Sciatic nerve (tissue), 2 donors: ENCODE results near the gene TTI1. TPM values are rescaled to one million over a fixed set of nuclear protein-coding genes. Genes with fewer than 3 reads are reported as not detected.

Source experiments
- ATAC-seq: fragments of 200-7000 bp; cut with Tn5 transposase; one replicate; pipeline ENCODE4 v1.9.1; 2020; ENCODE audit warnings: mild to moderate bottlenecking, moderate library complexity
- DNase-seq: peaks from one replicate; pipeline ENCODE4 v3.0.0-alpha.2; 2020; ENCODE audit warnings: low spot score
- intact Hi-C: fragments of 100-400 bp; cut with DNase I; formaldehyde crosslinking; loops from one replicate; pipeline ENCODE4 v1.14.2; 2022
- total RNA-seq: library from RNA; stranded (reverse); fragmentation: NEBNext Ultra II Directional; extraction: Animal tissue kit (Norgen Biotek cat#: 25700); gene quantifications from one replicate; pipeline ENCODE4 v1.2.1, GENCODE V29; 2021
- donor health status: DM: no; HTN: no; CAD: no.
- donor health status: DM: no; HTN: no; CAD: no.

The TTI1 gene
- total RNA-seq, 1 donor from 2014 or later = 15.2 TPM

DNA sequence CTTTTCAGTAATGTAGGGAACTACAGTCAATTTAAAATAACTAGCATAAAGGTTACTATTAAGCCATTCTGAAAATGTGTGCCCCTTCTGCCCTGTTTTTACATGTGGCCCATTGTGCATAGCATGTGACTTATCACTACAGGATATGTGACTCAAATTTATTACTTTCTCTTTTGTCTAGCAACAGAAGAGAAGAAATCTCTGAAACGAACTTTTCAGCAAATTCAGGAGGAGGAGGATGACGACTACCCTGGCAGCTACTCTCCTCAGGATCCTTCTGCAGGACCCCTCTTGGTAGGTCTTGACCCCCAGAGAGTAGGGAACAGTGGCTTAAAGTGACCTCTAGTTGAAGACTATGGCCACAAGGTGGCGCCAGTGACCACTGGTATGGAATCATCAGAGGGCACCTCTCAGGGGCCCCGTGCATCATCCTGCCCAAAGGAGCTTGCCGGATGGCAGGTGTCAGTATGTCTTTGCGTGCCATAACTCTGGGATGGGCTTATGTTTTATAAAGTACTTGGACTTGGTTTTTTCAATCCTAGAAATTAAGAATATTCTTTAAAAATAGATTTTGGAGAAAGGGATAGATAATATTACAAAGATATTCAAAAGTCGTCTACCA lies 24.2 kb upstream of the TTI1 start:
- DNase-seq = peak; percentile 93
- ATAC-seq = peak; percentile 92
- intact Hi-C loops = loop anchor here (5.0 kb wide), 1 partner anchor 255 kb away; no protein-coding TSS in a partner anchor

DNA sequence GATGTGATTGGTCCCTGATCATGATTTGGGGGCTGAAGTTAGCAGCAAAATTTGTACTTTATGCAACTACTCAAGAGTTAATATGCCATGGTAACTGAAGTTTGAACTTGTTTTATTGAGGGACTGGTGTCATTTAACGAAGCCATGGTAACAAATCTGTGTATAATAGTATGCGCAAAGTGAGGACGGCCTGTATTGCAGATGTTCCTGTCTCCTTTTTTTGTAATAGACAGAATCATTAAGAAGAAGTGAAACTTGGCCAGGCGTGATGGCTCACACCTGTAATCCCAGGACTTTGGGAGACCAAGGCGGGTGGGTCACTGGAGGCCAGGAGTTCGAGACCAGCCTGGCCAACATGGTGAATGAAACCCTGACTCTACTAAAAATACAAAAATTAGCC lies 22.6 kb upstream of the TTI1 start:
- intact Hi-C loops = loop anchor here (5.0 kb wide), 1 partner anchor 256 kb away; no protein-coding TSS in a partner anchor
- ATAC-seq (no peak), DNase-seq (no peak)

GRCh38 chr20:38055294-38055693 lies 22.0 kb upstream of the TTI1 start:
- DNase-seq (no peak), ATAC-seq (no peak)
- intact Hi-C loops = loop anchor here (5.0 kb wide), 1 partner anchor 257 kb away; no protein-coding TSS in a partner anchor

DNA sequence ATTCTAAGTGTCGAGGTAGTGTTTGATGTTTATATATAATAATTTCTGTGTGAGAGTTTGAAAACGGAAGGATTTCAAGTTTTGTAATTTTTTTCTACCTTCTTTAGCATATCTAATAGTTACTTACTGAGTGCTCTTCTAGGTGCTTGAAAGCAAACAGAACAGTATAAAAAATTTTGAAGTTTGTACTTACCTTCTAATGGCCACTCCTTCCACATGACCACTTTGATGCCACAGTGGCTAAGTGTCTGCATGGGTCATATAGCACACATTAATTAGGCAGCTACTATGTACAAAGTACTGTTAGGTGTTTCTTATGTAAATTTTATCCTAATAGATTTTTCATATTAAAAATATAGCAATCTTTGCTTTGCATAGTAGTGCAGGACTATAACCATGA lies 21.4 kb upstream of the TTI1 start:
- intact Hi-C loops = loop anchor here (5.0 kb wide), 1 partner anchor 258 kb away; no protein-coding TSS in a partner anchor
- DNase-seq (no peak), ATAC-seq (no peak)

GRCh38 chr20:38052870-38053269 lies 19.6 kb upstream of the TTI1 start:
- intact Hi-C loops = no loop called here
- no peak for DNase-seq
- ATAC-seq = no peak

DNA sequence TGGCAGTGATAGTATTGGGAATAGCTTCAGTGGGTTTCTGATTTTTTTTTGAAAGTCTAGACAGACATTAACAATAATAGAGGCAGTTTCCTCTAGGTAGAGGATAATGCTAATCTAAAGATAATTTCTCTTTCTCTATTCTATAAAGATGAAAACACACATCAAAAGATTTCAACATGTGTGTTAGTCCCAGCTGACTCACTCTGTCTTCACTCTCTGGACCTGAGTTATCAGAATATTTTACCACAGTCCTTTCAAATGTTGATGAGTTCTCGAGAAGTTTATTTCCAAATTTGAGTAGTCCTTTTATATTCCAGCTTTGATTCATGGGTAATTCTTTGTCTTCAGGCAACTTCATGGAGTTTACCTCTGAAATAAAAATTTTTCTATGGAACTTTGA lies 17.4 kb upstream of the TTI1 start:
- ATAC-seq (no peak), DNase-seq (no peak)
- intact Hi-C loops = no loop called here

- intact Hi-C loops = no loop called here
- DNase-seq = no peak
- no peak for ATAC-seq
These were observed 16.5 kb upstream of the TTI1 start for GRCh38 chr20:38049800-38050199.

DNA sequence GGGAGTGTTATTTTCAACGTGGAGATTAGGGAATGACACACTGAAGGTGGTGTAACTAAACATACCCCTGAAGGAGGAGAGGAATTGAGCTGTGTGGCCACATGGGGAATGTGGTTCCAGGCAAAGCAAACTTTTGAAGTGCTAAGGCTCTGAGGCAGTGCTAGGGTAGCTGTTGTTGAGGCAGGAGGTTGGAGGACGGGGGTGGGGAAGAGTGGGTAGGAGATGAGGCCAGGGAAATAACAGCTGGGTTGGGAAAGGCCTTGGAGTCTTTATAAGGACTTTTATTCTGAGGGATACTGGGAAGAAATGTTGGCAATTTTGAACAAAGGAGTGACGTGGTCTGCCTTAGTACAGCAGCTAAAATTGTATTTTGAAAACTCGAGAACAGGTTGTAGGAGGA lies 13.3 kb upstream of the TTI1 start:
- DNase-seq = no peak
- intact Hi-C loops = no loop called here
- peak; percentile 71 for ATAC-seq

DNA sequence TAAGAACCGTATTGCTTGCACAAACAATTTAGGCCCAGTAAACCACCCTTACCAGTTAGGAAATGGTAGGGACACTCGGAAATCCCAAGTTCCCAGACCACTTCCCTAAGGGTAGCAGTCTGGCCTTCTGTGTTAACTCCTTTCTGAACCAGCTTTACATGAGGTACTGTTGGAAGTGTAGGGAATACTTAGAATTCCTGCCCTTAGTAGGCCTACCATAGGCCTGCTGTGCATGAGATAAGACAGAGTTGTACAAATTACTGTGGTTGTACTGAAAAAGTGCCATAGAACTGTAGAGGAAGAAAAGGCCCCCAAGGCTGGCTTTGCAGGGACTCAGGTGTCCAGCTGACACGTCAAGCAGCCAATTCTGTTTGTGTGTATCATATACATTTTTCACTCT lies 11.4 kb upstream of the TTI1 start:
- ATAC-seq (no peak), DNase-seq (no peak)
- intact Hi-C loops = no loop called here

GRCh38 chr20:38043512-38044300 lies 10.4 kb upstream of the TTI1 start:
- ATAC-seq (no peak), DNase-seq (no peak)
- intact Hi-C loops = no loop called here

DNA sequence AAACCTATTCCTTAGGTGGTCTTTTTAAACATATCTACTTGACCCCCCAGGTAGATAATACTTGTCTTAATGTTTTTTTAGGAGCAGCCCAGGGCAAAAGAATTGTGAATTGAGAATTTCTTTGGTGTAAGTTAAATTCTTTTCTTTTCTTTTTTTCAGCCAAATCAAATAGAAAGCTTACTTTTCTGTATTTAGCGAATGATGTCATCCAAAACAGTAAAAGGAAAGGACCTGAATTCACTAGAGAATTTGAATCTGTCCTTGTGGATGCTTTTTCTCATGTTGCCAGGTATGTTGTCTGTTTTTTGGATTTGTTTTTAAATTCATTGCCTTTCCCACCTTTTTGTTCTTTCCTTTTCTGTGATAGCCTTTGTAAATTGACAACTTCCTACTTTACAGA lies 7.0 kb upstream of the TTI1 start:
- no peak for ATAC-seq
- DNase-seq = no peak
- intact Hi-C loops = no loop called here

DNA sequence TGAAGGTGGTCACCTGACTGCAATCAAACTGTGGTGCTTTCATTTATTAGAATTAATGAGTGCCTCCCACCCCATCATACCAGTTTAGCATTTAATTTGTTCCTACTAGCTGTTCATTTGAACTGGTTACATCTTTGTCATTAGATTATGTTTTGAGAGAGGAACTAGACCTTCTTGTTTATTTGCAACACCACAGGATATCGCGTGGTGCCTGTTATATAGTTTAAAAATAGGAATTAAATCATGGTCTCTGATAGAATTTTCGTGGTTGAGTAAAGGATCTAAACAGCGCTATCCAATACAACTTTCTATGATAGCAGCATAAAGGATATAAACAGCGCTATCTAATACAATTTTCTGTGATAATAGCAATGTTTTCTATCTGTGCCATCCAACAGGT lies 3.1 kb upstream of the TTI1 start:
- DNase-seq = no peak
- intact Hi-C loops = no loop called here
- no peak for ATAC-seq

- intact Hi-C loops = no loop called here
- no peak for DNase-seq
- ATAC-seq = no peak
These were observed 1.7 kb upstream of the TTI1 start for GRCh38 chr20:38034961-38035360.

DNA sequence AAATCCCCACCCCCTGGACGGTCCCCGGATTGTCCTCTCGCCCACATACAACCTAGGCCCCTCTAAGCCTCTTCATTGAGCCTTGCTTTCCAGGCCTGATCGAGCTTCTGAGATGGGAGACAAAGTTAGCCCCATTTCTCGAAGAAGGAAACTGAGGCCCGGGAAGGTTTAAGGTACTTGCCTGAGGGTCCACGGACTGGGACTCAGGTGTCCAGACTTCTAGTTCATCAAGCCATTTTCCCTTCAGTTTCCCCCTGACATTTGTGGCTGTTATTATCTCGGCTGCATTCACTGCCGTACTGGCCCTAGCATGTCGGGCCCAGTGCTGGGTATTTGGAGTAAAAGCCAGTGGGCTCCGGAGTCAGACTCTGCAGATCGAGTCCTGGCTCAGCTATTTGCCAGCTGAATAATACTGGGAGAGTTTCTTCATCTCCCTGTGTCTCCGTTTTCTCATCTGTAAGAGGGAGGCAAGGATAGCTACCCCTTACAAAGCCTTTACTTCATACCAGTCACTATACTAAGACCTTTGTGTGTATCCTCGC lies 923 bp upstream of the TTI1 start:
- intact Hi-C loops = no loop called here
- DNase-seq (no peak), ATAC-seq (peak; percentile 20)

DNA sequence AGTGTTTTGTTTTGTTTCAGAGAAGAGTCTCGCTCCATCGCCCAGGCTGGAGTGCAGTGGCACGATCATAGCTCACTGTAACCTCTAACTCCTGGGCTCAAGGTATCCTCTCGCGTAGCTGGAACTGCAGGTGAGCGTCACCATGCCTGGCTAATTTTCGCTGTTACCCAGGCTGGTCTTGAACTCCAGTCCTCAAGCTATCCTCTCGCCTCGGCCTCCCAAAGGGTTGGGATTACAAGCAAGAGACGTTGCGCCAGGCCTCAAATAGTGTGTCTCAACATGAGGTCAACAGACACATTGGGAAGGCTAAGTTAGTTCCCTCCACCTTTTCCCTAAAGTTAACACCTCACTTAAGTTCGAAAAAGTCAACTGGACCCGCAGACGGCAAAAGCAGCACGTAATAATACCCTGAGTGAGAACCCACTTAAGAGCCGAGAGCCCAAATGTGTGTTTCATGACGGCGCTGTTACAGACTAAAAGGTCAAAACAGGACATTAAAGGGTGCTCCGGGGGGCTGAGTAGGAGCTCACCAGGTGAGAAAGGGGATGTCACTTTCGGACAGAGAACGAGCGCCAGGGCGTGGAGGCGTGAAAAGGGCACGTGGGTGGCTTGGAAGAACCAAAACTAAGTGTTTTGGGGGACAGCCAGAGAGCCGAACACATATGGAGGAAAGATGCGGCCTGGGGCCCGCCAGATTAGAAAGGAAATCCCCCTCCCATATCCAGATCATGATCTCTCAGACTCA lies 499 bp downstream of the TTI1 start:
- intact Hi-C loops = no loop called here
- DNase-seq (no peak), ATAC-seq (peak; percentile 61)

- intact Hi-C loops = no loop called here
- DNase-seq (no peak), ATAC-seq (no peak)
These were observed 1.3 kb downstream of the TTI1 start for GRCh38 chr20:38031957-38032356.

- no peak for ATAC-seq
- intact Hi-C loops = no loop called here
- DNase-seq = no peak
These were observed 3.8 kb downstream of the TTI1 start for GRCh38 chr20:38029453-38029852.

DNA sequence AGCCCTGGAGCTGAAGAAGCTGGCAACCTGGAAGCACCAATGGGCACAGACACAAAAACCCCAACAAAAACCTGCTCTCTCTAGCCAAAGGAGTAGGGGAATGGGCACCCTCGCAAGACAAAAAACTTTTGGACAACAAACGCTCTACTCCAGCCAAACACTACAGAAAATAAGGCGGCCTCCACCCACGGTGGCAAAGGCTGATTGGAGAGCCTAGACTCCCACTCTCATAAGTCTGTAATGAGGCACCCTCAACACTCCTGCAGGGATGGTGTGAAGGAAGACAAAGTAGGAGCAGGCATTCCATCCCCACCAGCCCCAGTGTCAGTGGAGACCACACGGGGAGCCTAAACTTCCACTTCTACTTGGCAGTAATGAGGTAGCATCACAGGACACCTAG lies 8.8 kb downstream of the TTI1 start:
- intact Hi-C loops = no loop called here
- no peak for DNase-seq
- ATAC-seq = no peak

GRCh38 chr20:38023181-38024001 lies 9.9 kb downstream of the TTI1 start:
- intact Hi-C loops = no loop called here
- ATAC-seq (no peak), DNase-seq (no peak)
